IPS-15b (cell line): ENCODE results near the gene C16orf92.

ENCODE experiments used
- H3K27me3 ChIP-seq: one replicate; pipeline ENCODE4 v1.6.1; 2013; ENCODE audit warnings: low read length; ENCODE audit not compliant: control insufficient read depth, insufficient read depth
- H3K36me3 ChIP-seq: one replicate; pipeline ENCODE4 v1.6.1; 2013; ENCODE audit warnings: low read length; ENCODE audit not compliant: control insufficient read depth, insufficient read depth
- H3K4me1 ChIP-seq: one replicate; pipeline ENCODE4 v1.6.1; 2013; ENCODE audit warnings: mild to moderate bottlenecking, low read length; ENCODE audit not compliant: control insufficient read depth, insufficient read depth
- H3K4me3 ChIP-seq: one replicate; pipeline ENCODE4 v1.5.1; 2013; ENCODE audit warnings: low read depth, low read length
- H3K9ac ChIP-seq: one replicate; pipeline ENCODE4 v1.6.1; 2013; ENCODE audit warnings: low read depth, mild to moderate bottlenecking, low read length
- H3K9me3 ChIP-seq: one replicate; pipeline ENCODE4 v1.6.1; 2013; ENCODE audit warnings: mild to moderate bottlenecking, low read length; ENCODE audit not compliant: control insufficient read depth, insufficient read depth

C16orf92 gene

GRCh38 chr16:30068750-30069610 lies 46.0 kb downstream of the C16orf92 start:
- no peak overlapping the region for H3K4me3 ChIP-seq
- H3K9me3 ChIP-seq, result no peaks in the 10 kb centered on the region
- no peaks in the 10 kb centered on the region for H3K27me3 ChIP-seq
- peaks cover 6% of the 10 kb centered on the region for H3K4me1 ChIP-seq
- H3K9ac ChIP-seq, result no peak overlapping the region
- peaks cover 55% of the 10 kb centered on the region for H3K36me3 ChIP-seq

- H3K36me3 ChIP-seq, result peaks cover 55% of the 10 kb centered on the region
- H3K27me3 ChIP-seq, result no peaks in the 10 kb centered on the region
- H3K9me3 ChIP-seq, result no peaks in the 10 kb centered on the region
- H3K9ac ChIP-seq, result no peak overlapping the region
- peaks cover 6% of the 10 kb centered on the region for H3K4me1 ChIP-seq
- no peak overlapping the region for H3K4me3 ChIP-seq
These were observed 46.8 kb downstream of the C16orf92 start for GRCh38 chr16:30069611-30070462.

GRCh38 chr16:30070490-30070889 lies 47.5 kb downstream of the C16orf92 start:
- Histone ChIP-seq H3K4me1 (peaks cover 6% of the 10 kb centered on the region), H3K4me3 (no peak overlapping the region), H3K36me3 (peaks cover 55% of the 10 kb centered on the region), H3K27me3 (no peaks in the 10 kb centered on the region), H3K9ac (no peak overlapping the region), H3K9me3 (no peaks in the 10 kb centered on the region)
